HG02588 (cell line): ENCODE results near the gene ZNF800.
"Not testable (repeated sequence)": the region's sequence is repeated elsewhere in the genome, so short reads cannot be mapped to it uniquely, and the experiment has no call there.

Experiments used
- ATAC-seq: cut with Tn5 transposase; IDR thresholded peaks from one replicate; pipeline ENCODE4 v1.9.1; 2021; ENCODE audit warnings: mild to moderate bottlenecking, moderate library complexity; ENCODE audit not compliant: unreplicated experiment

Gene ZNF800

GRCh38 chr7:127392566-127393367 lies at the start of gene ZNF800:
Gene ZNF800 (minus strand): TSS chr7:127392708. CDS start chr7:127391557, 1,151 bp downstream.
- peak; percentile 83 for ATAC-seq

GRCh38 chr7:127440206-127440605 lies 47.7 kb upstream of the ZNF800 start:
- no peak for ATAC-seq

- ATAC-seq, result no peak
Observed at GRCh38 chr7:127438836-127439235, 46.3 kb upstream of the ZNF800 start.

DNA sequence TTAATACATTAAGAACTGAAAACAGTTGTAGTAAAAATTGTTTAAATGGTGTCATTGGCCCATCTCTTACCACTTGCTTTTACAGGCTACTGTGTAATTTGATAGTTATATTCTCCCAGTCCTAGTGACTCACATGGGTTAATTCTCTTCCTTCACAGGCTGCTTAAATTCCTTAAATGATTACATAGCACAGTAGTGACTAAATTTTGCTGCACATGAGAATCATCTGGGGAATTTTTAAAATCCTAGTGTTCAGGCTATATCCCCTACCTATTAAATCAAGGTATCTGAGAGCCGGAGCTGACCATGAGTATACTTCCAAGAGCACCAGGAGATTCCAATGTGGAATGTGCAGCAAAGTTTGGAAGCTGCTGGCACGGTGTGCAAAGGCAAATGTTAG lies 45.3 kb upstream of the ZNF800 start:
- ATAC-seq, result no peak

DNA sequence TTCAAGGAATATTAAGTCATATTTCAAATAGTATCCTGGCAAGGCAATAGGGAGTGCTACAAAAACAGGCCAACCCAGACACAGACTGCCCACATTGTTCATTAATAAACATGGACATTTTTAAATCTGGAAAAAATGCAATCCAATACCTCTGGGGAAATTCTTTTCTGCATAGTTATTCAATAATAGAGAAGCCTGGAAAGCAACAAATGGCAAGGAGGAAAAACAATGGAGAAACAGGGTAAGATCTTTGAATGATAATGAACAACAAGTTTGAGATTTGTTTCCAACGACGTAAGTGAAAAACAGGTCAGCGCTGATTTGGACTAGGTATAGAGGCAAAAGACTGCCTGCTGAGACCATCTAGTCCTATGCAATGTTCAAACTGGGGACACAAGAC lies 44.7 kb upstream of the ZNF800 start:
- ATAC-seq, result no peak

GRCh38 chr7:127429281-127429680 lies 36.8 kb upstream of the ZNF800 start:
- not testable (repeated sequence) for ATAC-seq

DNA sequence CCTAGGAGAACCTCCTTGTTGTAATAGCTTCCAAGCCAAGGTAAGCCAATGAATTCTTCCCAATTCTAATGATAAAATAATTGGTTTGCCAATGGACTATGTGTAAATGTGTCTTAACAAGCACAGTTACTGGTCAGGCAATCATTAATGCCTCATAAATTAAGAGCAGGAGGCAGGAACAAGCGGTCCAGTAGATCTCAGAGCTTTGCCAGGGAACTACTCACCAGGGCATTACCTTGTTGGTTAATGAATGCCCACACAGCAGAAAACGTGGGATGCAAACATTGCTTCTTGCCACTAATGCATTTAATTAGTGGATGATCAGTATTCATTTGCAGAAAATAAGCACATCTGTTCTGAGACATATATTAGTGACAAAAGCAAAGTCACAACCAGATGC lies 26.7 kb upstream of the ZNF800 start:
- no peak for ATAC-seq

- no peak for ATAC-seq
Observed at GRCh38 chr7:127418459-127418858, 26.0 kb upstream of the ZNF800 start.

- ATAC-seq, result peak; percentile 85
Observed at GRCh38 chr7:127417346-127417745, 24.8 kb upstream of the ZNF800 start.

- ATAC-seq, result no peak
Observed at GRCh38 chr7:127415060-127415742, 22.7 kb upstream of the ZNF800 start.

DNA sequence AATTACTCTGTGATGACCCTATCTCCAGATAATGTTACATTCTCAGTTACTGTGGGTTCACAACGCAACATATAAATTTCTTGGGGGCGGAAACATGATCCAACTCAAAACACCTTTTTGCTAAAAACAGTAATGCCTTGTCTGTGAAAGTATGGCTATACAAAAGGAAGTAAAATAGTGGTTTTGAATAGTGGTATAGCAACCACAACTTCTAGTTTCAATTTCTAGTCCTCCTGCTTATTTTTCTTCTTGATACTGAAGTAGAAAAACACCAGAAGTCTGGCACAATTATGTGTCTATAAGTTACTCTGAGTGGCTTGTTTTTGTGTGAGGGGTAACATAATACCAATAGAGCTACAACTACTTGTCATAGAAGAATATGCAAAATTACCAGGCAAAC lies 21.5 kb upstream of the ZNF800 start:
- no peak for ATAC-seq

DNA sequence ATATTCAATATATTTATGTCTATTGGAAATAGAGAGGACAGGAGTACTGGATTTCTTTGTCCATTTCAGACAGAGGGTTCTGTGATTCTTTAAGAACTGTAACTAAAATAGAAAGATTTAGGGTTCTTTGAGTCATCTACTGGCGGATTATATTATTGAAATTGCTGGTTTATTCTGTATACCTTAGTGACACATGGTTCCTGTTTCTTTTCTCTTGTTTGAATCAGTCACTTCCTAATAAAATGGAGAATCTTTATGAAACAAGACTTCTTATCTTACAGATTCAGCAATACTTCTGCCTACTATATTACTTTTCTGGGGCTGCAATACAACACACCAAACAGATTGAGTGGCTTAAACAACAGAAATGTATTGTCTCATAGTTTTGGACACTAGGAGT lies 20.8 kb upstream of the ZNF800 start:
- no peak for ATAC-seq

- ATAC-seq, result no peak
Observed at GRCh38 chr7:127411176-127411575, 18.7 kb upstream of the ZNF800 start.

DNA sequence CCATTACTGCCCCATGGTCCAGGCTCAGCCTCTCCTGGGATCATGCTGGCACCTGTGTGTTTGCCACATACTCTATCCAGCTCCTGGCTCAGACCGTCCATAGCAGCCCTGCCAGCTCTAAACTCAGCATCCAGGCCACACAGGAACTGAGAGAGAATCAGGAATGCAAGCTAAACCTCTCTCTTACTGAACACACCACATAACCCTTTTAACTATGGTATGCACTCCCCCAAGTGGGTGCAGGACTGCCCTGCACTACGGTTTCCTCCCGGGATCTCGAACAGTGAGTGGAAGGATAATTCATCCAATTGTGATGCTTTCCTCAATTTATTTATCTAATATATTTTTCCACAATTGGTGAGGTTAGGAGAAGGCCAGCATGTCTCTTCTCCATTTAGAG lies 17.1 kb upstream of the ZNF800 start:
- ATAC-seq, result no peak

DNA sequence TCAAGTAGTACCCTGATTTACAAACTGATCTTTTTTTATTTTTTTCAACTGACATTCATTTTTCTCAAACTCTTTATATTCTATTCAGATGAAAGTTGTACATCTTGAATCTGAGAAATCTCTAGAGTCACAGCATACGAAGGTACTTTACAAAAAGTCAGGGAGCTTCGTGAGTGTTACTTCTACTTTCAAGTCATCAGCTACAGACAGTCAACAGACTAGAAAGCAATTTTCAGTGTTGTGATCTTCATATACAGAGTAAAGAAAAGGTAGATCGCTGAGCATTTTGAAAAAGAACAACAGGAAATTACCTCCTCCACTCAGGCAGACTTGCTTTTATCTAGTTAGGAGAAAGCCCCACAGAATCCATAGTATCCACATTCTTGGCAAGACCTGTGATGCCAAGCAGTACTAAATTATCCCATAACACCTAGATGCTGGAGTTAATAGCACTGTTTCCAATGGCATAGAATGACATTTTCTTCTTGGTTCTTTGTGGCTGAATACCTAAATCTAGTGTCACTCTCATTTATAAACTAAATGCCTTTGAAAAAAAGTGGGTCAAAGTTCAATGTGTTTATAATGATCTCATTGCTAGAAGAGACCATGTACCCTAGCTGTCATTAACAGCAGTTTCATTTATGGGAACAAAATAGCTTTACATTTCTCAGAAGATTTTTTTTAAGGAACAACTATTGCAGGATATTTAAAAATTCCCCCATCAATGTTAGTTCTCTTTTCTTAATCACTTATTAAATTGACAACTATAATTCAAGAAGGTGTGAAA lies 12.0 kb upstream of the ZNF800 start:
- ATAC-seq, result peak; percentile 67

DNA sequence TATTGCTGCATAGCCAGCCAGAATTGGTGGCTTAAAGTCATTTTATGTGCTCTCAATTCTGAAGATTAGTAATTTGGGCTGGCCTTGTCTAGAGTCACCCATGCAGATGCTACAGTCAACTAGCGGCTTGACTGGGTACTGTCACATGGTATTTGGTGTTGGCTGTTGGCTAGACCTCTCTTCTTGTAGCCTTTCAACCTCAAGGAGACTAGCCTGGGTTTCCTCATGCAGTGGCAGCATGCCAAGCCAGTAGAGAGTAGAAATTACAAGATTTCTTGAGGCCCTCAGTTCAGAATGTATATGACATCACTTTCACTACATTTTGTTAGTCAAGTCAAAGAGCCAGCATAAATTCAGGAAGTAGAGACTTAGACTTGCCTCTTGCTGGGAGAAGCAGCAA lies 3.7 kb upstream of the ZNF800 start:
- no peak for ATAC-seq

GRCh38 chr7:127395104-127395503 lies 2.6 kb upstream of the ZNF800 start:
- ATAC-seq, result not testable (repeated sequence)

DNA sequence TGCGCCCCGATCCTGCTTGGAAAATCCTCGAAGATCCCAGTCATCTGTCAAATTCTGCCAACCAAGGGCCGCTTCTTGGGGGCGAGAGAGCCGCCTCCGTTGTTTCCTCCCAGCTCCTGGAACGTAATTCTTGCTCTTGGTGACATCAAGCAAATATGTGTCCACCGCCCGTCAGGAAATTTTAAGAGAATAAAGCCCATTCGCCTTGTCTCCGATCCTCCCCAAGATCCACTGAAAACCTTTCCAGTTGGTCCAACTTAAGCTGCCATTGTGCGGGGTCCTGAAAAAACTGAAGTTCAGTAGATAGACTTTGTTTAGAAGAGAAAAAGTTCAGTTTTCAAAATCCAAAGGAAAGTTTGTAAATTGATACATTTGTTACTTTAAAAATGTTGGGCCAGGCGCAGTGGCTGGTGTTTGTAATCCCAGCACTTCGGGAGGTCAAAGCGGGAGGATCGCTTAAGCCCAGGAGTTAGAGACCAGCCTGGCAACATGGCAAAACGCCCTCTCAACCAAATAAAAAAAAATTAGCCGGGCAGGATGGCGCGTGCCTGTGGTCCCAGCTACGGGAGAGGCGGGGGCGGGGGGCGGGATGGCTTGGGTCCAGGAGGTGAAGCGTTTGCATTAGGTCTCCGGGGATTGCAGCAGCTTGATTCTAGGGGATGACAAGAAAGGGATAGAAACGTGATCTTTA lies 1.0 kb upstream of the ZNF800 start:
- no peak for ATAC-seq

DNA sequence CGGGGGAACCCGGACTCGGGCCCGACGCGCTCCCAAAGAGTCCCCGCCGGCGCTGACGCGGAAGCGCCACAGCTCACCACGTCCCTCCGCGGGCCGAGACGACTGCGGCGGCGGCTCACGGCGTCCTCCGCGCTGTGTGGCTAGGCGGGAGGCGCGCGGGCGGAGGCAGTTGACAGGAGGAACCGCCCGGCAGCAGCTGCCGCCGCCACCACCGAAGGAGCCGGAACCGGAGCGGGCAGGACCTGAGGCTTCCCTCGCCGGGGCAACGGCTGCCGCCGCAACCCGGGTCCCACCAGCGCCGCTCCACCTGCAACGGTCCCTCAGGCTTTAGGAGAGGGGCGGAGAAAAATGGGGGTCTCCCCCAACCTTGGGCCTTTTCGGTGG lies 334 bp downstream of the ZNF800 start:
- ATAC-seq, result no peak

GRCh38 chr7:127391591-127392181 lies 822 bp downstream of the ZNF800 start:
- ATAC-seq, result peak; percentile 47
